Epithelial cell of prostate (primary cell): ENCODE measurements around the gene PPP2R1B.
A peak's percentile ranks its signal among the peaks of the same experiment; 100 is the strongest.
"Not testable (repeated sequence)": the region's sequence is repeated elsewhere in the genome, so short reads cannot be mapped to it uniquely, and the experiment has no call there.

Experiments
- DNase-seq: peaks from one replicate; pipeline ENCODE4 v3.0.0-alpha.2; 2011; ENCODE audit warnings: low read depth, low spot score
- H3K27ac ChIP-seq: fragments of 450-650 bp; 2 replicates; pipeline ENCODE4 v1.5.1; 2017; ENCODE audit warnings: mild to moderate bottlenecking

Gene PPP2R1B

DNA sequence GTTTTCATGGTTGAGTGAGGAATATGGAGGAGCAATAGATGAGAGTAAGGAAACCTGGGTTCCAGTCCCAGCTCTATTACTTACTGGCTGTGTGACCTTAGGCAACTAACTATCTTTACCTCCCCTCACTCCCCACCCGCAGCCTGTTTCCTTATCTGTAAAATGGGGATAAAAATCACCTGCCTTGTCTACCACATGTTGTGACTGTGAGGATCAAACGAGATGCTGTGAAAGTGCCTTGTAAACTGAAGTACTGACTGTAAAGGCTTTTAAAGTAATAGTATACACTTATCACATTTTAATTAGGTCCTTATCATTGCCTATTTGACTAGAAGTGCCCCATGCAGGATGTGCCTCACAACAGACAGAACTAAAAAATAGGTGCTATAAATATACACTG, 18.9 kb upstream of the PPP2R1B start:
- DNase-seq = no peak
- no peak overlapping the region for H3K27ac ChIP-seq

DNA sequence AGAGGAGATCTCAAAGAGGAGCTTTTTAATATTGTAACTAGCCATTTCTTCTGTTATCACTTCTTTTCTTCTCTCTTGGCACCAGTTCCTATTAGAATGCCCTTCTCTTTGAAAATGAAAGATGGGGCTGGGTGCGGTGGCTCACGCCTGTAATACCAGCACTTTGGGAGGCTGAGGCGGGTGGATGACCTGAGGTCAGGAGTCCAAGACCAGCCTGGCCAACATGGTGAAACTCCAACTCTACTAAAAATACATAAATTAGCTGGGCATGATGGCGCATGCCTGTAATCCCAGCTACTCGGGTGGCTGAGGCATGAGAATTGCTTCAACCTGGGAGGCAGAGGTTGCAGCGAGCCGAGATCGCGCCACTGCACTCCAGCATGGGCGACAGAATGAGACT, 18.1 kb upstream of the PPP2R1B start:
- H3K27ac ChIP-seq, DNase-seq: not testable (repeated sequence)

DNA sequence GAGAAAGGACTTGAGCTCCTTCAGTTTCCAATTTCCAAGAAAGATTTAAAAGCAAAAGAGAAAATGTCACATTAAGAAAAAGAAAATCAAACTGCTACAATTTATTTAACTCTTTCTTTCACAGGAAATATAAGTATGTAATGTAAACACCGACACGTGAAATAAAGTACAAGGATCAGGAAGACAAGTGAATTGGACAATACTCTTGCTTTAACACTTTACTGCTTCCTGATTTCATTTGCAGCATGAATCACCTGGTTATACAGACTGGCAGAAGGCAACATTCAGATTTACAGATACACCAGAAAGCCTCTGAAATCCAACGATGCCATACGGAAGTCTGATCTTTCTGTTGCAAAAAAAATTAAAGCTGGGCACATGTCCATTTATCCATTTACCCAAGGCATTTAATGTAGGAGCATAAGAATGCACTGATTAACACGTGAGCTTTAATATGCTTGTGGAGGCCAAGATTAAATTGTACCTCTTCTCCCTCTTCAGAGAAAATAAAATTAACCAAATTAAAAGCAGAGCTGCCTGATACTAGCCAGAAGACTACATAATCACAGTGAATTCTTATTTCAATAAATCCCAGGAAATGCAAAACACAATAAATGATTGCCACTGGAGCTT, 16.0 kb upstream of the PPP2R1B start:
- H3K27ac ChIP-seq = no peak overlapping the region
- DNase-seq = no peak

DNA sequence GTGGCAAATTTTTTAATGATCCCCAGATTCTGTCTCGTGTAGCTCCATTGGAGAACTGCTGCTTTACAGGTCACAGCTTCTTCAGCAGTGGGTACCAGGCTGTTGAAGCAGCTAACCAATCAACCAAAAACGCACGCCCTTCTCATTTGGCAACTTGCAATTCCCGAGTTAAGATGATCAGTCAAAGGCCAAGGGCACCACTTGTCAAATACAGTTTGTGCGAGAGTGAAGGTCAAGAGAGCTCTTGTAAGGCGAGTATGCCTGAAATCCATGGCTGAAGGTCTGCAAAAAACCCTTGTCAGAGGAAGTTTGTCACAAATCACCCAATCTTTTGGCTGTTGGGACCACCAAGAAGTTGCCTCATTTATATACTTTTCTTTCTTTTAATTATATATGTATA, 12.9 kb upstream of the PPP2R1B start:
- DNase-seq = no peak
- H3K27ac ChIP-seq = no peak overlapping the region

DNA sequence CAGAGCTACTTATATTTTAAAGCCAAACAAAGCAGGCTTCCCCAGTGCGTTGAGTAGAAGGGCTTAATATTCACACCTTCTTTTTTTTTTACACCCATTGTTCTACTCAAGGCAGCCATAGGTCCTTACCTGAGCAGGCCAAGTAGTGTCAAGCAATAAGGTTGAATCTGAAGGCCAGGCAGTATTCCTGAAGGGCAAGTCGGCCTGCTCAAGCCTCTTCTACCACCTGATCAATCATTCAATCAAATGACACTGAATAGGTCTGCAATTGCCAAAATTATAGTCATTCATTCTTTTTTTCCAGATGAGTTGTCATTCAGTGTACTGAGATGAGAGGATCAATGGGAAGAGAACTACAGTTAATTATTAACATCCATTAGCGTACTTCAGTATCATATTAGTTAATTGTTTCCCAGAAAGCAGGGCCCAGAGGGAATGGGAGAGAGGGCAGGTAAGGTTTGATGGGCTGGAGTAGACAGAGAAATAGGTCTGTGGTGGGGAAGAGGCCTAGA, 11.9 kb upstream of the PPP2R1B start:
- DNase-seq = no peak
- no peak overlapping the region for H3K27ac ChIP-seq

DNA sequence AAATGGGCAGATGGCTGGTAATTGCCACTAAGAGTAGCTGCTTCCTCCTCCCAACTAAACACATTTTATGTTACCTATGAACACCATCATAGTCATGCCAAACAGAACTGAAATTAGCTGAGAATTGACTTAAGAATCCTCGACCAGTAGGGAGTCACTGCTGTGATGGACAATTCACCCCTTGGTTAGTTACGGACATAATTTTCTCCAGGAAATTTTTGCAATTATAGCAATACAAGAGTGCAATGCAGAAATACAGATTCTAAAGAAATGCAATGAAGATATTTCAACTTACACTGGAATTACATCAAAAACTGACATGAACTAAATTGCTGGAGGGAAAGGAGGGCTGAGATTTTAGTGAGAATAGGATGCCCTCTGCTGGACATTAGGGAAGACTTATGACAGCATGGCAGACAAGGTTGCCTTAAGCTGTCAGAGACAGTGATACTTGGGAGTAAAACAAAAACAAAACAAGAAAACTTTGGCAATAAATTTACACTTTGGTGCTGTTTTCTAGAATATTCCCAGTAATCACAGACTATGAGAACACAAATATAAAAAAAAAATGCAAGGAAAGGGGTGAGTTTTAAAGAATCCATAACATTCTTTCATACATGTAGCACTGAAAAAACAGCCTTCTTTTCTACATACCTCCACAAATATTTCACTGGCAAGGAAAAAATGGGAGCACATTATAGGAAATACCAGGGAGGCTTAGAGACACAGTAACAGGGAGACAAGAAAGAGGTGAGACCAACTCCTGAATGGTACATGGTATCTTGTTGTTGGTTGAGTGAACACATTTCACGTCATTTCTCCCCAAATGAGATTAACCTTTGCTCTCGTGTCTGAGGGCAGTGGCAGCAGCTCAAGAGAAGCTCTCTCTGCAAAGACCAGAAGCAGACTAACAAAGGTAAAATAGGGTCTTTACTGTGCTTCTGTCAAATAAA, 11.2 kb upstream of the PPP2R1B start:
- DNase-seq = no peak
- H3K27ac ChIP-seq = no peak overlapping the region

DNA sequence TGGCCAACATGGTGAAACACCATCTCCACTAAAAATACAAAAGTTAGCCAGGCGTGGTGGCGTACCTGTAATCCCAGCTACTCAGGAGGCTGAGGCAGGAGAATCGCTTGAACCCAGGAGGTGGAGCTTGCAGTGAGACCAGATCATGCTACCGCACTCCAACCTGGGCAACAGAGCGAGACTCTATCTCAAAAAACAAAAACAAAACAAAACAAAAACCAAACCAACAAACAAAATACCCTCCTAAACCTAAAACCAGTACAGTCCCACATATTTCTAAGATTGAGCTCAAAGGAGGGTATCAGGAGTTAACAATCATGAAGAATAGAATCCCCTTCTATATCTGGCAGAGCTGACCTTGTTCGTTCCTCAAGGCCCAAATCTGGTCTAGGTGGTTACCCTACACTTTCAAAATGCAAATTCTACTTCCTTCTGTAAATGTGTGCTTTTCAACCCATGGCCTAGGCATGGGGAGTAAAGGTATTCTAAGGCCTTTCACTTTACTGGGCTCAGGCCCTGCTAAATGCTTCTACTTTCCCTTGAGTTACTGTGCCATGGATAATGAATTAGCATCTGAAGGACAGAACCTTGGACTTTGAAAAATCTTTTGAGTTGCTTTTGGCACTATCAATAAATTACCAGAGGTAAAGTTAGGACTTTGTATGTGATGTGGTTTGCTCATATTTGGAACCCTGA, 10.4 kb upstream of the PPP2R1B start:
- no peak overlapping the region for H3K27ac ChIP-seq
- no peak for DNase-seq

DNA sequence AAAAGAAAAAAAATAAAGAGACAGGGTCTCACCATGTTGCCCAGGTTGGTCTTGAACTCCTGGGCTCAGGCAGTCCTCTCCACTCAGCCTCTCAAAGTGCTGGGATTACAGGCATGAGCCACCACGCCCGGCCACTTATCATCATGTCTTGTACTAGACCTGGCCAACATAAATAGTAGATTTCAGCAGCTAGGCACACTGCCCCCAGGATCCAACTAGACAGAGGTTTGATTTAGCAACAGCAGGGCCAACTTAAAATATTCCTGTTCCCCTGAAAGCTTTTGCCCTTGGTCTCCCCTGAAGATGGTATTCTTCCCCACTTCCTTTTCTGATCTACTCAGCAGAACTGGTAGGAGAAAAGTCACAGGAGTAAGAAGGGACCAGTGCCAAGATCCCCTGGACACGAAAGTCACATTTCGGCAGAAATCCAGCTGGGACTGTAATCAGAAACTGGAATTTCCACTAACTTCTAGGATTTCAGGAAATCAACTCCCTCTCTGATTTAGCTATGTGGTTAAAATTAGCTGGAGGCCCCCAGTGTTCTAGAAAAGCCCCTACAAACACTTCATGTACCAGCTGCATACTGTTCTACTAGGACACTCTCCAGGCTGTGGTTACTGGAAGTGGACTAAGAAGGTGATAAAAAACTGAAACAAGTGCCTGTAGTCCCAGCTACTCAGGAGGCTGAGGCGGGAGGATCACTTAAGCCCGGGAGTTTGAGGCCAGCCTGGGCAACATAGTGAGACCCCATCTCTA, 8.9 kb upstream of the PPP2R1B start:
- DNase-seq = no peak
- no peak overlapping the region for H3K27ac ChIP-seq

DNA sequence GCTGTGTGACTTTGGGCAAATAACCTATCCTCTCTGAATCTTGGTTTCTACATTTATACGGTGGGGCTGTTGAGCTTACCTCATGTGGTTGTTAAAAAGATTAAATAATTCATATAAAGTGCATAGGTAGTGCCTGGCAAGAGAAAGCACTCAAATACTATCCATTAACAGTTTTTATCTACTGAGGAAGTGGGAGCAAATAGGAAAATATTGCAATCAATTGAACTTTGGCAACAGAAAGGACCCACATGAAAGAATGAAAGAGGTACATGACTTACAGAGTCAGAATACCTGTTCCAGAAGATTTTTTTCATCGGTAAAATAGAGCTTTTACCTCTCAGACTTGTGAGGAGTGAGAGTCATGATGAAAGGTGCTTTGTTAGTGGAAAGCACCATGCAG, 6.3 kb upstream of the PPP2R1B start:
- DNase-seq = no peak
- no peak overlapping the region for H3K27ac ChIP-seq

DNA sequence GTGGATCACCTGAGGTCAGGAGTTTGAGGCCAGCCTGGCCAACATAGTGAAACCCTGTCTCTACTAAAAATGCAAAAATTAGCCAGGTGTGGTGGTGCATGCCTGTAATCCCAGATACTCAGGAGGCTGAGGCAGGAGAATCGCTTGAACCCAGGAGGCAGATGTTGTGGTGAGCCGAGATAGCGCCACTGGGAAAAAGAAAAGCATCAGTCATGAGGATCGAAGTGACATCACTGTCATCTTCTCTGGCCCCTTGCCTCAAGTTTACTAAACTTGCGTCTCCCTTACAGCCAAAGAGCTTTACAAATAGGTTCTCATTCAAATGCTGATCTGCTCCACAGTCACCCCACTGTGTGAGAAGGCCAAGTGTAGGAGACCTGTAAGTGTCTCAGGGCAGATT, 5.0 kb upstream of the PPP2R1B start:
- not testable (repeated sequence) for DNase-seq, H3K27ac ChIP-seq

DNA sequence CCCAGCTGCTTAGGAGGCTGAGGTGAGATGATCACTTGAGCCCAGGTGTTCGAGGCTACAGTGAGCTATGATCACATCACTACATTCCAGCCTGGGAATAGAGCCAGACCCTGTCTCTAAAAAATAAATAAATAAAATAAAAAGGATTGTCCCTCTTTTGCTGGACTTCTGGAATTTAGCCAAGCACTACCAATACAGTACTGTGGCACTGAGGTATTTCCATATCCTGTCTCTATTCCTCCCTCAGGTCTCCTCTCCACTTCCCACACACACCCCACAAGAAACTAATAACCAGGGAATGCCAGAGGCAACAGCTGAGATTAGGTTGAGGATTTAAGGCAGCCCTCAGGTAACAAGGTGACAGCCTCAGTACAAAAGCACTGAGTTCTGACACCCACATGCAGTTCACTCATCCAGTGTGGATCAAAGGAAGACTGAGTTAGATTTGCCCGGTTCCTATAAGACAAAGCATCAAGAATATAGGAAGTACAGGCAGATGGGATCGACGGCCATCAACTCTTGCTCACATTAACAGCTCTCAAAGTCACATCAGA, 4.5 kb upstream of the PPP2R1B start:
- DNase-seq = no peak
- H3K27ac ChIP-seq = no peak overlapping the region

DNA sequence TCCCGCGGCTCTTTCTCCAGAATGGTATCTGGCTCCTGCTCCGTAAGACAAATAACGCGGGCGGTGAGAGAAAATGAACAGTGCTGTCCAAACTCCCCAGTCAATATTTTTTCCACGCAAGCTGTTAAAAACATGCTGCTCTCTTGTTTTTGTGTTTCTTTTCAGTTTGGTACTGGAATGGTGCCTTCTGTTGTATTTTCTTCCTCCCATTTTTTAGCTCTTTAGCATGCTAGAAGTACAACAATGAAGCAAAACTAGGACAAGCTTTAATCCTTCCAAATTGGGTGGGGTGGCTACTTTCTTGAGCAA, 599 bp upstream of the PPP2R1B start:
- DNase-seq = no peak
- H3K27ac ChIP-seq = peak overlapping the region; percentile 42

DNA sequence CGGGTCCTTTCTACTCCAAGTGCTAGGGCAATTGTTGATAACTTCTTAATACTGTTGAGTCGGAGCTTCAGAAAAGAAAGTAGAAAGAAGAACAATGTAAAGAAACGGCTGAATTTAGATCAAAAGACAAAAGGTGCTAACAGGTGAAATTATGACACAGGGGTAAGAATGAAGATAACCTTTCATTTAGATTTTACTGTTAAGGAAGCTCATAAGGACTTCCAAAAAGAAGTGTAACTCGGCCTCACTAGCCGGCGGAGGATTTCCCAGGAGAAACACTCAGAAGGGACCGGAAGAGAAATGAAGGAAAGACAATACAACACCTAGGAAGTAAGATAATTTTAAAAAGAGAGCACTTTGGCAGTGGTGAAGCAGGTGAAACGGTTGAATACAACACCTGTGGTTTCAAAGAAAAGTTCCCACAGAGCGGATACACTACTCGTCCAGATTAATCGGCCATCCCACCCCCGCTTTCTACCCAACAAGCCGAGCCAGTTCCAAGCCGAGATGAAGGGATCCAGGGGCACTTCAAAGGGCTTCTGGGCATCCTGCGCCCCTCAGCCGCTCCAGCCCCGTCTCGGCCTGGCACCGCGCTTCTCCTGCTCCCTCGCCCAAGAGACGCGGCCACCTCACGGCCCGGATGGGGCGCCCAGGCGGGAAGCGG, 737 bp downstream of the PPP2R1B start:
- no peak for DNase-seq
- peak overlapping the region; percentile 42 for H3K27ac ChIP-seq

DNA sequence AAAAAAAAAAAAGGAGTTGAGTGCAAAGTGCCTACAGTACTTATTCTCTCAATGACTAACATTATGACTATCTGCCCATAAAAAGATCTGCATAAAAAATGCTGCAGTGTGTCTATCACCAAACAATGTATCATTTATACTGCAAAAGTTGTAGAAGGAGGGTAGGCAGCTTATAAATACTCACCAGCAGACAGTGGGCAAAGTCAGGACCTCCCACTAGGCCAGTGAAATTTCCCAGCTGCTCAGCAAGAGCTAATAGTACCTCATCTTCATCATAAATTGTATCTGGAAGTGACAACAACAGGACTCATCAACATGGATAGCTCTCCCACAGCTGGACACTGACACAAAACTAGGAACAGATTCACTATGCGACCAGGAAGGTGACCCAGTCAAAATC, 1.6 kb downstream of the PPP2R1B start:
- no peak overlapping the region for H3K27ac ChIP-seq
- no peak for DNase-seq

DNA sequence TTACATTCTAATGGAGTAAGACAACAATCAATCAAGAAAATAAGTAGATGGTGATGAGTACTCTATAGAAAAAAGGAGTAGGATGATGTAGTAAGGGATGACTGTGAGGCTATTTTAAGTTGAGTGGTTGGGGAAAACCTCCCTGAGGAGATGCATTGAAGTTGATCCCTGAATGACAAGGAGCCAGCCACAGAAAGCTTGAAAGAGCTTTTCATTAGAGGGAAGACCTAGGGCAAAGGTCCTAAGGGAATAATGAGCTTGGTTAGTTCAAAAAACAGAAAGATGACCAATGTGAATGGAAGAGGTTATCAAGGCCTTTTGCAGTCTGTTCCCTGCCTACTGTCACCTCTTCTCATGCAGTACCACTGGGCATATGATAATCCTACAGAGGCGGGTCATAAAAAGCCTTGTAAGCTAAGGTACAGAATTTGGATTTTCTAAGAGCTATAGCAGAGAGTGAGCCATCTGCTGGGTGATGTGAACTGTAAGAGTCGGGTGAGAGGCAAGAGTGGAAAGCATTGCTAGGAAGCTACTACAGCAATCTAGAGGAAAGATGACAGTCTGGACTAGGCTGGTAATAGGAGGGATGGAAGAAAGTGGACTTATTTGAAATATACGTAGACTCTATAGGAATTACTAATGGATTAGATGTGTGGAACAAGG, 3.1 kb downstream of the PPP2R1B start:
- no peak for DNase-seq

DNA sequence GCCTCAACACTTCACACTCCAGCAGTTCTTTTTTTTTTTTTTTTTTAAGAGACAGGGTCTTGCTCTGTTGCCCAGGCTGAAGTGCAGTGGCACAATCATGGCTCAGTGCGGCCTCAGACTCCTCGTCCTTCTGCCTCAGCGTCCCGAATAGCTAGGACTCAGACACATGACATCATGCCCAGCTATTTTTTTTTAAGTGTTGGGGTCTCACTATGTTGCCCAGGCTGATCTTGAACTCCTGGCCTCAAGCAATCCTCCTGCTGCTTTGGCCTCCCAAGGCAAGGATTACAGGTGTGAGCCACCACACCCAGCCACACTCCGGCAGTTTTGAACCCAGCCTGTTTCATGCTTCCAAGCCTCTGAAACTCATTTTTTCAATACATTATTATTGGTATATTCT, 3.7 kb downstream of the PPP2R1B start:
- no peak overlapping the region for H3K27ac ChIP-seq
- DNase-seq = no peak

More for the DNA sequence above, 3.1 kb downstream of the PPP2R1B start:
- no peak overlapping the region for H3K27ac ChIP-seq

DNA sequence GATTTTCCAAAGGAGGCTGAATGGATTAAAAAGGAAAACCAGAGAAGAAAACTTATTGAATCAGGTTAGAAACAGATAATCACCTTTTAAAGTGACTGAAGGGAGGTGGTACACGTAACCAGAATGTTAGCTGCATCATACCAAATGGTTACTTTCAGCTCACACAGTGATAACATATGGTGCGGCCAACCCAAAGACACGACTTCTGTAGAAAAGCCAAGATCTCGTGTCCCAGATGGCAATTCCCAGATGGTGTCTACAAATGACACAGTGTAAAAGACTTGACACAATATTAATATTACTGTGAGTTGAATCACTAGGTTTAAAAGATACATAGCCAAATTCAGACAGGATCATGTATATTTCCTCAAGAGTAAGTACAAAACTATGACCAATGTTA, 5.2 kb downstream of the PPP2R1B start:
- no peak overlapping the region for H3K27ac ChIP-seq
- DNase-seq = no peak

DNA sequence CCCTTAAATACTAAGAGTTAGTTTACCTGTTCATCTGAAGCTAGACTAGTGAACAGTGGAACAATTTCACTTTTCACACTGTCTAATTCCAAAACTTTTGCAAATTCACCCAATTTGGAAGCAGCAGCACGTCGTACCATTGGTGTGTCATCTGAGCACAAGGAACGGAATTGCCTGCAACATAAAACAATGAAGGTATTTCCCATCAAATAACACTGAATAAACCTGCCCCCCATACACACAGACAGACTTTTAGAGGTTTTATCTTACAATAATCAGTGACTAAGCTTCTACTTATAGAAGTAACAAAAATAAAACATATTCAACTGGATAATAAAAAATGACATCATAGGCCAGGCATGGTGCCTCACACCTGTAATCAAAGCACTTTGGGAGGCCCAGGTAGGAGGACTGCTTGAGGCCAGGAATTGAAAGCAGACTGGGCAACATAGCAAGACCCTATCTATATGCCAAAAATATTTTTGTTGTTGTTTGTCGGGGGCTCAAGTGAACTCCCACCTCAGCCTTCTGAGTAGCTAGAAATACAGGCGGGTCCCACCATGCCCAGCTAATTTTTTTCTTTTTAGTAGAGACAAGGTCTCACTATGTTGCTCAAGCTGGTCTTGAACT, 6.3 kb downstream of the PPP2R1B start:
- no peak overlapping the region for H3K27ac ChIP-seq
- DNase-seq = no peak

DNA sequence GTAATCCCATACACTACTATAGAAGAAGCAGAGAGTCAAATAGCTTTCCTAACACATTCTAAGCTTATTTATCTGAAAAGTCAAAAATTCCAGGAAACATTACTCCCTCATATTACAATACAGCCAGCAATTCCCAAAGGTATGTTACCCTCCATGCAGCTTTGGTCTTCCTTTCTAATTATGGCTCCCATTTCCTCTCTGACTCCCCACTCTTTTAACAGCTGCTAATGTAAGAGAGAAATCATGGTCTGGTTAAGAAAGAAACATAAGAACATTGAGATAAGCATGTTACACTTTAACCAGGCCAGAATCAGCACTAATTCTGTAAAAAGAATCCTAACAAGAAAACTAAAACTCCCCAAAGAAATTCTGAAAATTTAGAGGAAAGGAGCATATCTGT, 6.8 kb downstream of the PPP2R1B start:
- DNase-seq = no peak
- no peak overlapping the region for H3K27ac ChIP-seq
